Stimulated activated CD4-positive, alpha-beta T cell treated with anti-CD3 and anti-CD28 coated beads, Interleukin-4, amount 100 ng/mL, for 4 hours (primary cell): ENCODE data around the gene USP24.
A peak's percentile ranks its signal among the peaks of the same experiment; 100 is the strongest.
"Not testable (repeated sequence)": the region's sequence is repeated elsewhere in the genome, so short reads cannot be mapped to it uniquely, and the experiment has no call there.

Source experiments
- DNase-seq, 2 experiments: peaks; one replicate each; pipeline ENCODE4 v3.0.0-alpha.2; 2020

The USP24 gene

DNA sequence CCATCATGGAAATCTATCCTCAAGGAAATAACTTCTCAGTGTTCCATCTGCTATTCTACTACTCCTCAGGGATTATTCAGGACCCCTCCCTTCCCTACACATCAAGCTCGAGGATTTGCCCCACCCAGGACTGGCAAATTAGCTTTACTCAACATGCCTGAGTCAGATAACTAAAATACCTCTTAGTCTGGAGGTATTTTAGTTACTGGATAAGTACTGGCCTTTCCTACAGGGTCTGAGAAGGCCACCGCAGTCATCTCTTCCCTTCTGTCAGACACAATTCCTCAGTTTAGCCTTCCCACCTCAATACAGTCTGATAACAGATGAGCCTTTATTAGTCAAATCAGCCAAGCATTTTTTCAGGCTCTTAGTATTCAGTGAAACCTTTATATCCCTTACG, 188.5 kb downstream of the USP24 start:
- DNase-seq, result not testable (repeated sequence)

DNA sequence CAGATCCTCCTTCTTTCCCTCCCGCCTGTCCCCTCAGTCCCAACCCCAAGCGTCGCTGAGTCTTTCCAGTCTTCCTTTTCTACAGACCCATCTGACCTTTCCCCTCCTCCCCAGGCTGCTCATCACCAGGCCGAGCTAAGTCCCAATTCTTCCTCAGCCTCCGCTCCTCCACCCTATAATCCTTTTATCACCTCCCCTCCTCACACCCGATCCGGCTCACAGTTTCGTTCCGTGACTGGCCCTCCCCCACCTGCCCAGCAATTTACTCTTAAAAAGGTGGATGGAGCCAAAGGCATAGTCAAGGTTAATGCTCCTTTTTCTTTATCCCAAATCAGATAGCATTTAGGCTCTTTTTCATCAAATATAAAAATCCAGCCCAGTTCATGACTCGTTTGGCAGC, 191.0 kb downstream of the USP24 start:
- not testable (repeated sequence) for DNase-seq

DNA sequence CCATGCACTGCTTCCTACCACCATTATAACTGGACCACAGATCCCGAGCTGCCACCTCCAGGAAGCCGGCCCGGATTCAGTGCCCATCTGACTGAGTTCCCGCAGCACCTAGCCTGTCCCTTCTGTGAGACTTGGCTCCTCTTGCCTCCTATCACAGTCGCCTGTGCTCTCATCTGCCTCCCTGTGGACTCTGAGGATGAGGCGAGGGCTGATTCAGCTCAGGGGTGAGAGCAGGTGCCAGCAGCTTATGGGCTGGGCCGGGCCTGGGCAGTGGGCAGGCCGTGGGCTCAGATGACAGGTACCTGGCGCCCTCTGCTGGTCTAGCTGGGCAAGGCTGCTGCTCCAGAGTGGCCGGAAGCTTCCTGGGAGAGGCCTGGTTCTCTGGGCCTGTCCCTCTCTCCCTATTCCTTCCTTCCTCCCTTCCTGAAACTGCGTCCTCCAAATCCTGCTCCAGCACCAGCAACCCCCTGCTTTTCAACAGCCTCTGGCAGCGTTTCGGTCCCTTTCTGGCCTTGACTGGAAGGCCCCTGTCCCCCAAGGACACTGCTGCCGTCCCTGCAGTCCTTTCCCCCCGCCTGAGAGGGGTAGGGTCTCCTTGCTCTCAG, 193.1 kb downstream of the USP24 start:
- DNase-seq, result peak; percentile 26 to 58

DNA sequence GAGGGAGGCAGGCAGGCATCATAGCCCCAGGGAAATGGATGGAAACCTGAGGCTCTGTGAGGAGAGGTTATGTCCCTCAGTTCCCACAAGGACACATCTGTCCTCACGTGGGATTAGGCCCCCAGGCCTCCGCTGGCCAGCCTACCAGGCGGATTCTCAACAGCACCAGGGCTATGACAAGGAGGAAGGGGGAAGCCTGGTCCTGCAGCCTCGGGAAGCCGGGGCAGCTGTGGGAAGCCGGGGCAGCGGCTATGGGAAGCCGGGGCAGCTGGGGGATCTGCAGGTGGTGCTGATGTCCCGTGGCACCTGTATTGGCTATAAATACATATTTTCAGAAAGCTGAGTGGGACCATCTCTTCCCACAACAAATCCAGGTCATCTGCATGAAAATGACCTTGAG, 196.8 kb downstream of the USP24 start:
- DNase-seq, result no peak
